Measurements from ENCODE around the gene C11orf24. TPM values are rescaled to one million over a fixed set of nuclear protein-coding genes. Genes with fewer than 3 reads are reported as not detected.

C11orf24 gene
- total RNA-seq, 2 experiments from 2014 or later = 38.0 to 40.7 TPM

DNA sequence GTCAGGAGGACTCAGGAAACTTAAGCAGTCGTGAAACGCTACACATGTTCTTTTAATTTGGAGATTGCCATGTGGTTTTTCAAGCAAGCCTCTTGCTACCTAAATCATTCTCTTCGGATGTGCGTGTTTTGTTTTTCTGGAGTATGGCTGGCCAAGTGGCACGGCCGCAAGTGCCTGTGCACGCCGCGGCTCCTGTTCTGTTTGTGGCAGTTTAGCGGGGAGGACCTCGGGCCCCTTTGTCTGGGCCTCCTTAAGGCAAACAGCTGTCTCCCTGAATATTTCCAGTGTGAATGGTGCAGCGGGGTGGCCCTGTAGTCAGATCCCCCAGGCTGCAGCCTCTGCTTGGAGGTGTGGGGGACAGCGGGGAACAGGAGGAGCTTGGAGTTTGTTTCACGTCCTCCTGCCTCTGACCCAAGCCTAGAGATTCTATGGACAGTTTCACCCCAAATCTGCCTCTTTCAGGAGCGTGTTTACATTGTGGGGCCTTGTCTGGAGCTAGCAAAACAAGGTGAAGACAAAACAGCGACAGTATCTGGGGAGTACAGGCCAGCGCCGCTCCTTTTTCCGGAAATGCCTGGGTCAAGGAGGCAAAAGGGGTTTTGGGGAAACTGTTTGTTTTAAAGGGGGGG lies 41.9 kb upstream of the C11orf24 start:
- intact Hi-C loops (cut with micrococcal nuclease) = loop anchor here (10.0 kb wide), 1 partner anchor 71 kb away; no protein-coding TSS in a partner anchor
- peaks cover 13% of the 10 kb centered on the region for H3K4me1 Mint-ChIP-seq (ENCODE audit: low read depth)

GRCh38 chr11:68312780-68313573 lies 41.2 kb upstream of the C11orf24 start:
- POLR2A ChIA-PET = interaction anchor here (0.5 kb wide), 1 partner anchor 14 kb away, joined by 3 read pairs; no protein-coding TSS in a partner anchor
- peaks cover 13% of the 10 kb centered on the region for H3K4me1 Mint-ChIP-seq (ENCODE audit: low read depth)
- peaks cover 2% of the 10 kb centered on the region for H3K27me3 Mint-ChIP-seq
- CTCF ChIA-PET = no interaction called here
- no peaks in the 10 kb centered on the region for H3K36me3 Mint-ChIP-seq (ENCODE audit: low read depth)
- intact Hi-C loops (cut with micrococcal nuclease) = loop anchor here (10.0 kb wide), 1 partner anchor 72 kb away; no protein-coding TSS in a partner anchor
- TF ChIP-seq, protein P1, sequence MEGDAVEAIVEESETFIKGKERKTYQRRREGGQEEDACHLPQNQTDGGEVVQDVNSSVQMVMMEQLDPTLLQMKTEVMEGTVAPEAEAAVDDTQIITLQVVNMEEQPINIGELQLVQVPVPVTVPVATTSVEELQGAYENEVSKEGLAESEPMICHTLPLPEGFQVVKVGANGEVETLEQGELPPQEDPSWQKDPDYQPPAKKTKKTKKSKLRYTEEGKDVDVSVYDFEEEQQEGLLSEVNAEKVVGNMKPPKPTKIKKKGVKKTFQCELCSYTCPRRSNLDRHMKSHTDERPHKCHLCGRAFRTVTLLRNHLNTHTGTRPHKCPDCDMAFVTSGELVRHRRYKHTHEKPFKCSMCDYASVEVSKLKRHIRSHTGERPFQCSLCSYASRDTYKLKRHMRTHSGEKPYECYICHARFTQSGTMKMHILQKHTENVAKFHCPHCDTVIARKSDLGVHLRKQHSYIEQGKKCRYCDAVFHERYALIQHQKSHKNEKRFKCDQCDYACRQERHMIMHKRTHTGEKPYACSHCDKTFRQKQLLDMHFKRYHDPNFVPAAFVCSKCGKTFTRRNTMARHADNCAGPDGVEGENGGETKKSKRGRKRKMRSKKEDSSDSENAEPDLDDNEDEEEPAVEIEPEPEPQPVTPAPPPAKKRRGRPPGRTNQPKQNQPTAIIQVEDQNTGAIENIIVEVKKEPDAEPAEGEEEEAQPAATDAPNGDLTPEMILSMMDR (IDR thresholded peaks at IDR 0.05) = no peak
- H3K27ac Mint-ChIP-seq = peak overlapping the region; percentile 72
- peak overlapping the region; percentile 92 for H3K4me3 Mint-ChIP-seq
- H3K9me3 Mint-ChIP-seq = no peaks in the 10 kb centered on the region
- DNase-seq = peak; percentile 36
- peak; percentile 51 for ATAC-seq

More for the DNA sequence above, 41.9 kb upstream of the C11orf24 start:
- Mint-ChIP-seq H3K27ac (peak overlapping the region; percentile 72), H3K4me3 (peak overlapping the region; percentile 92), H3K36me3 (ENCODE audit: low read depth) (no peaks in the 10 kb centered on the region), H3K9me3 (no peaks in the 10 kb centered on the region), H3K27me3 (peaks cover 2% of the 10 kb centered on the region)
- TF ChIP-seq, protein P1 (IDR thresholded peaks at IDR 0.05) = no peak
- DNase-seq (no peak), ATAC-seq (no peak)
- CTCF ChIA-PET = interaction anchor here (1.0 to 1.7 kb wide), 3 partner anchors 14 to 45 kb away, joined by 3 to 6 read pairs (median 3); no protein-coding TSS in a partner anchor
- POLR2A ChIA-PET = interaction anchor here (0.5 kb wide), 1 partner anchor 15 kb away, joined by 3 read pairs; no protein-coding TSS in a partner anchor

GRCh38 chr11:68312117-68312779 lies 40.5 kb upstream of the C11orf24 start, which contains the start of gene LRP5:
TSS of gene LRP5 (plus strand) at chr11:68312591. CDS start at chr11:68312715, 124 bp downstream.
- DNase-seq (peak; percentile 27), ATAC-seq (peak; percentile 56)
- Mint-ChIP-seq H3K36me3 (ENCODE audit: low read depth) (no peaks in the 10 kb centered on the region), H3K9me3 (no peaks in the 10 kb centered on the region), H3K27me3 (peaks cover 2% of the 10 kb centered on the region), H3K4me1 (ENCODE audit: low read depth) (peaks cover 13% of the 10 kb centered on the region), H3K4me3 (peak within 1 kb of the TSS; percentile 92), H3K27ac (peak within 1 kb of the TSS; percentile 72)
- intact Hi-C loops (cut with micrococcal nuclease) = loop anchor here (10.0 kb wide), 1 partner anchor 73 kb away; no protein-coding TSS in a partner anchor
- ChIA-PET POLR2A (no interaction called here), CTCF (no interaction called here)
- TF ChIP-seq, protein P1 (IDR thresholded peaks at IDR 0.05) = no peak

- Mint-ChIP-seq H3K4me1 (ENCODE audit: low read depth) (peaks cover 13% of the 10 kb centered on the region), H3K36me3 (ENCODE audit: low read depth) (no peaks in the 10 kb centered on the region), H3K4me3 (peak overlapping the region; percentile 63), H3K9me3 (no peaks in the 10 kb centered on the region), H3K27ac (no peak overlapping the region), H3K27me3 (peaks cover 2% of the 10 kb centered on the region)
- POLR2A ChIA-PET = no interaction called here
- DNase-seq (no peak), ATAC-seq (no peak)
- CTCF ChIA-PET = interaction anchor here (0.7 to 2.5 kb wide), 4 partner anchors 14 to 72 kb away, joined by 4 to 17 read pairs (median 10); no protein-coding TSS in a partner anchor
- intact Hi-C loops (cut with micrococcal nuclease) = loop anchor here (10.0 kb wide), 1 partner anchor 73 kb away; no protein-coding TSS in a partner anchor
- TF ChIP-seq, protein P1 (IDR thresholded peaks at IDR 0.05) = no peak
These were observed 39.7 kb upstream of the C11orf24 start for GRCh38 chr11:68311160-68312116.

Data from activated CD8-positive, alpha-beta T cell treated with anti-CD3 and anti-CD28 coated beads for 36 hours (primary cell).